DOHH2 (cell line): ENCODE data around the gene AXDND1.

Experiments
- H3F3A ChIP-seq: fragments of 200-600 bp; sonication (generic), shearing (Covaris generic); 2 replicates; pipeline ENCODE4 v1.6.0; 2016; ENCODE audit warnings: antibody characterized with exemption, mild to moderate bottlenecking; ENCODE audit not compliant: control insufficient read depth, insufficient read depth
- H3K27ac ChIP-seq: fragments of 200-600 bp; sonication (generic); 2 replicates; pipeline ENCODE4 v1.5.1; 2014; ENCODE audit warnings: low read depth, mild to moderate bottlenecking, low read length, moderate library complexity
- H3K27me3 ChIP-seq: fragments of 200-600 bp; sonication (generic); 2 replicates; pipeline ENCODE4 v1.6.1; 2014; ENCODE audit warnings: mild to moderate bottlenecking, low read length, mixed read lengths; ENCODE audit not compliant: control insufficient read depth
- H3K36me3 ChIP-seq: fragments of 200-600 bp; sonication (generic); 2 replicates; pipeline ENCODE4 v1.6.1; 2014; ENCODE audit warnings: mild to moderate bottlenecking, low read length, moderate library complexity, mixed read lengths; ENCODE audit not compliant: control insufficient read depth
- H3K4me1 ChIP-seq: fragments of 200-600 bp; sonication (generic); 2 replicates; pipeline ENCODE4 v1.6.1; 2014; ENCODE audit warnings: mild to moderate bottlenecking, low read length, mixed read lengths; ENCODE audit not compliant: control insufficient read depth
- H3K4me2 ChIP-seq: fragments of 200-600 bp; sonication (generic); 2 replicates; pipeline ENCODE4 v1.6.0; 2014; ENCODE audit warnings: mild to moderate bottlenecking, low read length, moderate library complexity
- H3K4me3 ChIP-seq: fragments of 200-600 bp; sonication (generic); 2 replicates; pipeline ENCODE4 v1.5.1; 2014; ENCODE audit warnings: mild to moderate bottlenecking, low read length, mixed read lengths
- H3K79me2 ChIP-seq: fragments of 200-600 bp; sonication (generic); 2 replicates; pipeline ENCODE4 v1.6.1; 2014; ENCODE audit warnings: mild to moderate bottlenecking, low read length, mixed read lengths; ENCODE audit not compliant: control insufficient read depth
- H3K9me2 ChIP-seq: fragments of 200-600 bp; sonication (generic); replicated peaks from 2 replicates; pipeline ENCODE4 v1.6.1; 2014; ENCODE audit warnings: mild to moderate bottlenecking, low read length, mixed read lengths; ENCODE audit not compliant: control insufficient read depth
- H3K9me3 ChIP-seq: fragments of 200-600 bp; sonication (generic); 2 replicates; pipeline ENCODE4 v1.6.1; 2014; ENCODE audit warnings: antibody characterized with exemption, low read length, mixed read lengths; ENCODE audit not compliant: control insufficient read depth, insufficient read depth
- H4K20me1 ChIP-seq: fragments of 200-600 bp; sonication (generic); 2 replicates; pipeline ENCODE4 v1.6.0; 2014; ENCODE audit warnings: low read depth, mild to moderate bottlenecking, antibody characterized with exemption, low read length, moderate library complexity; ENCODE audit not compliant: control insufficient read depth, insufficient read depth
- EZH2phosphoT487 ChIP-seq: fragments of 200-600 bp; sonication (generic); IDR thresholded peaks from 2 replicates; pipeline ENCODE4 v1.6.1; 2017; ENCODE audit warnings: borderline replicate concordance, mild to moderate bottlenecking, antibody characterized with exemption, low read length, moderate library complexity, mixed read lengths
- TF ChIP-seq, protein P1 (sequence below): fragments of 200-600 bp; sonication (generic); IDR thresholded peaks from one replicate; pipeline ENCODE4 v1.5.1; 2014; ENCODE audit warnings: antibody characterized with exemption, mild to moderate bottlenecking, low read depth, low read length; ENCODE audit not compliant: poor library complexity, severe bottlenecking

AXDND1 gene

DNA sequence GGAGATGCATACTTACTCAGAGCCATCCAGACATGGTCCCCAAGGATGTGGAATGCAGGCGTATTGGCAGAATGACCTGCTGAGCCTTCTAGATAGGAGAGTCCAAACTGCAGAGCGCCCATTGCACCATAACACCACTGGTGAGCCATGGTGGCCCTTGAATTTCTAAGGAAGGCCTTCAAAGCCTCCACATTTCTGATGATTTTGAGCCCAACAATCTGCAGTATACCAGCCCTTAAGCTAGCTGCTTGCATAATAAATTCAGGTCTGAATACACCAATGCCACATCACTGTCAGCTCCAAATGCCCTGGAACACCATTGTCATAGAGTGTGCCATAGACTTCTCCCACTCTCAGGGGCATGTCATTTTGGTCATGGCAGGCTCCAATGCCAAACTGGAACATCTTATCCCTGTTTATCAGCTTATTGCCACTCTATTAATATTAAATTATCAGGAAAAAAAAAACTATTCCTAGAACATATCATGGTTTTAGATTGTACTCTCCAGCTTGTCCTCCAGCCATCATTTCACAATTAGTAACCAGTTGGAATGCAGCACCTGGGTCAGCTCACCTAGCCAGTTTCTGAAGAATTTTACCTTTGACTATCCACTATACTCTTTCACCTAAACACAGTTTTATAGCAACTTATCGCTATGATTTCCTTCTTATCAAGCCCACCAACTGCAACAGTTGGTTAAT, 183.0 kb downstream of the AXDND1 start:
- Histone ChIP-seq H3F3A (no peaks in the 10 kb centered on the region), H4K20me1 (no peaks in the 10 kb centered on the region)
- no peak for TF ChIP-seq EZH2phosphoT487
- TF ChIP-seq, protein P1, sequence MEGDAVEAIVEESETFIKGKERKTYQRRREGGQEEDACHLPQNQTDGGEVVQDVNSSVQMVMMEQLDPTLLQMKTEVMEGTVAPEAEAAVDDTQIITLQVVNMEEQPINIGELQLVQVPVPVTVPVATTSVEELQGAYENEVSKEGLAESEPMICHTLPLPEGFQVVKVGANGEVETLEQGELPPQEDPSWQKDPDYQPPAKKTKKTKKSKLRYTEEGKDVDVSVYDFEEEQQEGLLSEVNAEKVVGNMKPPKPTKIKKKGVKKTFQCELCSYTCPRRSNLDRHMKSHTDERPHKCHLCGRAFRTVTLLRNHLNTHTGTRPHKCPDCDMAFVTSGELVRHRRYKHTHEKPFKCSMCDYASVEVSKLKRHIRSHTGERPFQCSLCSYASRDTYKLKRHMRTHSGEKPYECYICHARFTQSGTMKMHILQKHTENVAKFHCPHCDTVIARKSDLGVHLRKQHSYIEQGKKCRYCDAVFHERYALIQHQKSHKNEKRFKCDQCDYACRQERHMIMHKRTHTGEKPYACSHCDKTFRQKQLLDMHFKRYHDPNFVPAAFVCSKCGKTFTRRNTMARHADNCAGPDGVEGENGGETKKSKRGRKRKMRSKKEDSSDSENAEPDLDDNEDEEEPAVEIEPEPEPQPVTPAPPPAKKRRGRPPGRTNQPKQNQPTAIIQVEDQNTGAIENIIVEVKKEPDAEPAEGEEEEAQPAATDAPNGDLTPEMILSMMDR: no peak

GRCh38 chr1:179549368-179549700, 183.6 kb downstream of the AXDND1 start:
- H3K4me3 ChIP-seq: no peak overlapping the region
- TF ChIP-seq, protein P1: no peak
- no peak for TF ChIP-seq EZH2phosphoT487
- H4K20me1 ChIP-seq: no peaks in the 10 kb centered on the region
- H3K79me2 ChIP-seq: no peaks in the 10 kb centered on the region
- no peak overlapping the region for H3K4me2 ChIP-seq
- H3F3A ChIP-seq: no peaks in the 10 kb centered on the region
- H3K27ac ChIP-seq: no peak overlapping the region
- H3K9me2 ChIP-seq: no peaks in the 10 kb centered on the region
- no peaks in the 10 kb centered on the region for H3K27me3 ChIP-seq
- no peaks in the 10 kb centered on the region for H3K4me1 ChIP-seq
- H3K9me3 ChIP-seq: no peaks in the 10 kb centered on the region
- no peaks in the 10 kb centered on the region for H3K36me3 ChIP-seq

More for the DNA sequence above, 183.0 kb downstream of the AXDND1 start:
- Histone ChIP-seq H3K27me3 (no peaks in the 10 kb centered on the region), H3K79me2 (no peaks in the 10 kb centered on the region), H3K27ac (no peak overlapping the region), H3K4me3 (no peak overlapping the region), H3K4me2 (no peak overlapping the region), H3K4me1 (no peaks in the 10 kb centered on the region), H3K9me2 (no peaks in the 10 kb centered on the region), H3K36me3 (no peaks in the 10 kb centered on the region), H3K9me3 (no peaks in the 10 kb centered on the region)

- Histone ChIP-seq H3K79me2 (no peaks in the 10 kb centered on the region), H3K9me2 (no peaks in the 10 kb centered on the region), H3K27ac (no peak overlapping the region), H3K4me2 (no peak overlapping the region), H3K36me3 (no peaks in the 10 kb centered on the region), H3K4me1 (no peaks in the 10 kb centered on the region), H3K27me3 (no peaks in the 10 kb centered on the region), H3K9me3 (no peaks in the 10 kb centered on the region), H3F3A (no peaks in the 10 kb centered on the region), H4K20me1 (no peaks in the 10 kb centered on the region), H3K4me3 (no peak overlapping the region)
- no peak for TF ChIP-seq EZH2phosphoT487
- TF ChIP-seq, protein P1: no peak
Measured at GRCh38 chr1:179550746-179551682, 185.2 kb downstream of the AXDND1 start.
